BLaER1 treated with 17β-estradiol and CSF1 and Interleukin-3, amounts not matched to agents 10 nM and 100 nM (cell line): ENCODE measurements around the gene SKI.

Source experiments
- H3K27ac ChIP-seq, 11 experiments: shearing (Covaris generic); formaldehyde crosslinking; 2 replicates each; pipeline ENCODE4 v1.8.1; 2022
- H3K27me3 ChIP-seq, 11 experiments: shearing (Covaris generic); formaldehyde crosslinking; 2 replicates each; pipeline ENCODE4 v1.8.1; 2022
- H3K36me3 ChIP-seq, 11 experiments: shearing (Covaris generic); formaldehyde crosslinking; 2 replicates each; pipeline ENCODE4 v1.8.1; 2022
- H3K4me1 ChIP-seq, 10 experiments: shearing (Covaris generic); formaldehyde crosslinking; 2 replicates each; pipeline ENCODE4 v1.8.1; 2022
- H3K4me2 ChIP-seq, 11 experiments: shearing (Covaris generic); formaldehyde crosslinking; 2 replicates each; pipeline ENCODE4 v1.8.1; 2022
- H3K4me3 ChIP-seq, 10 experiments: shearing (Covaris generic); formaldehyde crosslinking; 2 replicates each; pipeline ENCODE4 v1.8.1; 2022
- H3K9ac ChIP-seq, 11 experiments: shearing (Covaris generic); formaldehyde crosslinking; 2 replicates each; pipeline ENCODE4 v1.8.1; 2022
- H3K9me3 ChIP-seq, 11 experiments: shearing (Covaris generic); formaldehyde crosslinking; replicated peaks in 1 of 11; 2 replicates each; pipeline ENCODE4 v1.8.1; 2022
- H4K20me1 ChIP-seq, 11 experiments: shearing (Covaris generic); formaldehyde crosslinking; 2 replicates each; pipeline ENCODE4 v1.8.1; 2022
- Cebpa-rat ChIP-seq, 11 experiments: shearing (Covaris generic); IDR thresholded peaks; 2 replicates each; pipeline ENCODE4 v1.8.1; 2022

Gene SKI

GRCh38 chr1:2184531-2184930, 43.6 kb upstream of the SKI start:
- H3K9ac ChIP-seq: no peak overlapping the region
- peaks cover 0 to 48% (median 0%) of the 10 kb centered on the region in 11 experiments; a peak in 6 of 22 replicates for H4K20me1 ChIP-seq
- peaks cover 0 to 72% (median 58%) of the 10 kb centered on the region in 11 experiments; a peak in 18 of 22 replicates for H3K36me3 ChIP-seq
- no peak overlapping the region for H3K4me3 ChIP-seq
- H3K4me1 ChIP-seq: peaks cover 9 to 26% (median 19%) of the 10 kb centered on the region in 10 experiments
- H3K27me3 ChIP-seq: no peaks in the 10 kb centered on the region
- no peak overlapping the region for H3K4me2 ChIP-seq
- H3K27ac ChIP-seq: no peak overlapping the region
- no peaks in the 10 kb centered on the region for H3K9me3 ChIP-seq
- no peak for TF ChIP-seq Cebpa-rat (IDR thresholded peaks at IDR 0.05)

GRCh38 chr1:2184934-2185333, 43.2 kb upstream of the SKI start:
- Histone ChIP-seq H3K27ac (no peak overlapping the region), H3K27me3 (no peaks in the 10 kb centered on the region), H4K20me1 (peaks cover 0 to 48% (median 3%) of the 10 kb centered on the region in 11 experiments; a peak in 6 of 22 replicates), H3K4me3 (no peak overlapping the region), H3K9me3 (no peaks in the 10 kb centered on the region), H3K4me2 (no peak overlapping the region), H3K9ac (0 out of 22 replicates have a peak overlapping the region, but pooled peaks of 1 of the 11 experiments have one; percentile 29), H3K4me1 (peaks cover 13 to 30% (median 23%) of the 10 kb centered on the region in 10 experiments), H3K36me3 (peaks cover 0 to 70% (median 54%) of the 10 kb centered on the region in 11 experiments; a peak in 18 of 22 replicates)
- no peak for TF ChIP-seq Cebpa-rat (IDR thresholded peaks at IDR 0.05)

- no peak overlapping the region for H3K4me2 ChIP-seq
- no peak for TF ChIP-seq Cebpa-rat (IDR thresholded peaks at IDR 0.05)
- H3K4me1 ChIP-seq: peaks cover 26 to 40% (median 35%) of the 10 kb centered on the region in 10 experiments
- H3K9me3 ChIP-seq: no peaks in the 10 kb centered on the region
- H3K4me3 ChIP-seq: no peak overlapping the region
- H4K20me1 ChIP-seq: peaks cover 0 to 49% (median 14%) of the 10 kb centered on the region in 11 experiments; a peak in 10 of 22 replicates
- H3K27me3 ChIP-seq: no peaks in the 10 kb centered on the region
- no peak overlapping the region for H3K27ac ChIP-seq
- no peak overlapping the region for H3K9ac ChIP-seq
- H3K36me3 ChIP-seq: peaks cover 0 to 62% (median 48%) of the 10 kb centered on the region in 11 experiments; a peak in 18 of 22 replicates
These were observed 42.0 kb upstream of the SKI start for GRCh38 chr1:2185880-2186855.

GRCh38 chr1:2186901-2187300, 41.2 kb upstream of the SKI start:
- Histone ChIP-seq H3K9ac (no peak overlapping the region), H4K20me1 (peaks cover 0 to 49% (median 13%) of the 10 kb centered on the region in 11 experiments; a peak in 11 of 22 replicates), H3K36me3 (peaks cover 0 to 59% (median 43%) of the 10 kb centered on the region in 11 experiments; a peak in 18 of 22 replicates), H3K4me1 (peaks cover 33 to 47% (median 42%) of the 10 kb centered on the region in 10 experiments), H3K4me3 (no peak overlapping the region), H3K27me3 (no peaks in the 10 kb centered on the region), H3K4me2 (no peak overlapping the region), H3K27ac (no peak overlapping the region), H3K9me3 (no peaks in the 10 kb centered on the region)
- no peak for TF ChIP-seq Cebpa-rat (IDR thresholded peaks at IDR 0.05)

GRCh38 chr1:2187619-2188018, 40.5 kb upstream of the SKI start:
- peak overlapping the region in 6 of 11 experiments; percentile 3 to 42 (median 26); a peak in 6 of 22 replicates for H3K9ac ChIP-seq
- H3K27me3 ChIP-seq: no peaks in the 10 kb centered on the region
- peaks cover 40 to 54% (median 49%) of the 10 kb centered on the region in 10 experiments for H3K4me1 ChIP-seq
- peak overlapping the region in 9 of 11 experiments; percentile 28 to 78 (median 57); a peak in 13 of 22 replicates for H3K27ac ChIP-seq
- no peaks in the 10 kb centered on the region for H3K9me3 ChIP-seq
- peaks cover 0 to 59% (median 37%) of the 10 kb centered on the region in 11 experiments; a peak in 18 of 22 replicates for H3K36me3 ChIP-seq
- H3K4me2 ChIP-seq: peak overlapping the region in 4 of 11 experiments; percentile 18 to 65 (median 47); a peak in 6 of 22 replicates
- no peak overlapping the region for H3K4me3 ChIP-seq
- peaks cover 0 to 51% (median 10%) of the 10 kb centered on the region in 11 experiments; a peak in 10 of 22 replicates for H4K20me1 ChIP-seq
- no peak for TF ChIP-seq Cebpa-rat (IDR thresholded peaks at IDR 0.05)

- no peak for TF ChIP-seq Cebpa-rat (IDR thresholded peaks at IDR 0.05)
- Histone ChIP-seq H3K9ac (peak overlapping the region in 6 of 11 experiments; percentile 20 to 46 (median 40); a peak in 6 of 22 replicates), H3K4me2 (peak overlapping the region in 7 of 11 experiments; percentile 12 to 95 (median 25); a peak in 9 of 22 replicates), H3K4me3 (no peak overlapping the region), H3K27ac (peak overlapping the region in 9 of 11 experiments; percentile 28 to 78 (median 57); a peak in 18 of 22 replicates), H3K9me3 (no peaks in the 10 kb centered on the region), H3K36me3 (peaks cover 0 to 58% (median 37%) of the 10 kb centered on the region in 11 experiments; a peak in 18 of 22 replicates), H3K4me1 (peaks cover 47 to 61% (median 57%) of the 10 kb centered on the region in 10 experiments), H3K27me3 (no peaks in the 10 kb centered on the region), H4K20me1 (peaks cover 0 to 54% (median 10%) of the 10 kb centered on the region in 11 experiments; a peak in 10 of 22 replicates)
These were observed 39.8 kb upstream of the SKI start for GRCh38 chr1:2188336-2188735.

- peak in 5 of 11 experiments; percentile 6 to 57 (median 42); a peak in 4 of 22 replicates for TF ChIP-seq Cebpa-rat (IDR thresholded peaks at IDR 0.05)
- Histone ChIP-seq H3K9me3 (no peaks in the 10 kb centered on the region), H3K36me3 (peaks cover 0 to 44% (median 26%) of the 10 kb centered on the region in 11 experiments; a peak in 18 of 22 replicates), H3K27ac (peak overlapping the region; percentile 19 to 81 (median 76); a peak in 21 of 22 replicates), H3K27me3 (no peaks in the 10 kb centered on the region), H3K9ac (peak overlapping the region; percentile 64 to 82 (median 75); a peak in 21 of 22 replicates), H3K4me2 (peak overlapping the region; percentile 93 to 99 (median 97)), H3K4me1 (peaks cover 54 to 68% (median 64%) of the 10 kb centered on the region in 10 experiments), H4K20me1 (peaks cover 0 to 41% (median 10%) of the 10 kb centered on the region in 11 experiments; a peak in 10 of 22 replicates), H3K4me3 (peak overlapping the region; percentile 47 to 67 (median 54))
These were observed 38.4 kb upstream of the SKI start for GRCh38 chr1:2189459-2190425.
